Psoas muscle (tissue), 8 donors: ENCODE measurements around the gene BCAS3. TPM values are rescaled to one million over a fixed set of nuclear protein-coding genes. Genes with fewer than 3 reads are reported as not detected.
A peak's percentile ranks its signal among the peaks of the same experiment; 100 is the strongest.

Experiments used
- ATAC-seq, 4 donors: fragments of 200-7000 bp; cut with Tn5 transposase; one replicate each; pipeline ENCODE4 v1.9.1; 2020; ENCODE audit warnings: moderate library complexity in 3 of 4, mild to moderate bottlenecking in 2 of 4
- DNase-seq, 2 donors: peaks; one replicate each; pipeline ENCODE4 v3.0.0-alpha.2; 2020
- H3K27ac ChIP-seq: fragments of 200-600 bp; one replicate; pipeline ENCODE4 v1.8.0; 2022
- H3K27me3 ChIP-seq, 3 donors: fragments of 200-600 bp in 1 of 3; one replicate each; pipeline versions ENCODE4 v1.6.1 to v1.8.0; 2013 to 2022; ENCODE audit warnings: low read length in 2 of 3, mild to moderate bottlenecking in 2 of 3, moderate library complexity in 1 of 3; ENCODE audit not compliant: insufficient read depth in 3 of 3
- H3K36me3 ChIP-seq, 2 donors: fragments of 200-600 bp in 1 of 2; one replicate each; pipeline versions ENCODE4 v1.6.1 to v1.8.0; 2013 to 2022; ENCODE audit warnings: low read depth in 1 of 2, mild to moderate bottlenecking in 1 of 2, moderate library complexity in 1 of 2; ENCODE audit not compliant: insufficient read depth in 1 of 2
- H3K4me1 ChIP-seq: fragments of 200-600 bp; one replicate; pipeline ENCODE4 v1.8.0; 2022
- H3K4me3 ChIP-seq: fragments of 200-600 bp; one replicate; pipeline ENCODE4 v1.8.0; 2022; ENCODE audit warnings: mild to moderate bottlenecking
- H3K9me3 ChIP-seq: fragments of 200-600 bp; one replicate; pipeline ENCODE4 v1.8.0; 2022
- CTCF ChIP-seq: fragments of 200-600 bp; IDR thresholded peaks from one replicate; pipeline ENCODE4 v1.8.0; 2022; ENCODE audit warnings: antibody characterized with exemption
- WGBS, 3 donors: extraction: QIAGEN DNeasy Blood & Tissue Kit; methylation state at CpG; one replicate each; pipeline versions ENCODE4 v1.1.6 to v1.1.7; 2013; 5-methylcytosine and 5-hydroxymethylcytosine counted together
- intact Hi-C, 2 donors: fragments of 100-400 bp; cut with DNase I; formaldehyde crosslinking; loops; one replicate each; pipeline versions ENCODE4 v1.11.0 to v1.14.2; 2022
- polyA plus RNA-seq, 3 donors: library from polyadenylated mRNA; stranded (reverse); fragments of 200-250 nt; gene quantifications; one replicate each; pipeline ENCODE4 v1.2.3, GENCODE V29; 2013
- total RNA-seq, 4 donors: library from RNA; stranded (reverse); fragmentation: NEBNext Ultra II Directional in 2 of 4; extraction: Animal tissue kit (Norgen Biotek cat#: 25700) in 2 of 4; gene quantifications; one replicate each; pipeline versions ENCODE4 v1.2.1 to v1.2.4, GENCODE V29; 2021 to 2023
- donor health status: healthy with polysubstance abuse.
- donor health status: DM: no; HTN: no; CAD: no; lungs with moderate emphysema.
- donor health status: Bipolar disorder and iron deficiency.
- donor health status: healthy.
- donor health status: DM: yes; HTN: yes; CAD: no.
- donor health status: DM: no; HTN: no; CAD: no.
- donor health status: DM: no; HTN: no; CAD: no.
- donor health status: DM: yes; HTN: yes; CAD: no.

The BCAS3 gene
- total and polyA plus RNA-seq, 7 donors, result 2.4 to 28.8 (median 15.0) TPM

- DNase-seq (peak in 1 of 2 donors; percentile 28), ATAC-seq (no peak)
- 86 to 93% (median 92%) methylated on average over 10 of the region's 10 CpGs for WGBS, 3 donors
- Histone ChIP-seq H3K4me3 (no peak overlapping the region), H3K27me3 (no peaks in the 10 kb centered on the region), H3K9me3 (no peaks in the 10 kb centered on the region), H3K4me1 (no peaks in the 10 kb centered on the region), H3K27ac (no peak overlapping the region), H3K36me3 (no peaks in the 10 kb centered on the region)
- intact Hi-C loops, result no loop called here
- TF ChIP-seq CTCF, result no peak
These were observed 692.1 kb downstream of the BCAS3 start for GRCh38 chr17:61369751-61370150.

- ATAC-seq (no peak), DNase-seq (no peak)
- Histone ChIP-seq H3K27me3 (no peaks in the 10 kb centered on the region), H3K9me3 (no peaks in the 10 kb centered on the region), H3K4me1 (no peaks in the 10 kb centered on the region), H3K27ac (no peak overlapping the region), H3K36me3 (no peaks in the 10 kb centered on the region), H3K4me3 (no peak overlapping the region)
- WGBS, 3 donors, result 96 to 100% (median 97%) methylated on average over 1 of the region's 1 CpG
- TF ChIP-seq CTCF, result no peak
- intact Hi-C loops, result no loop called here
These were observed 693.5 kb downstream of the BCAS3 start for GRCh38 chr17:61371179-61371578.

- DNase-seq (peak in 1 of 2 donors; percentile 39), ATAC-seq (no peak)
- Histone ChIP-seq H3K27me3 (no peaks in the 10 kb centered on the region), H3K4me1 (no peaks in the 10 kb centered on the region), H3K4me3 (no peak overlapping the region), H3K36me3 (no peaks in the 10 kb centered on the region), H3K9me3 (no peaks in the 10 kb centered on the region), H3K27ac (no peak overlapping the region)
- TF ChIP-seq CTCF, result no peak
- WGBS, 3 donors, result 95 to 99% (median 96%) methylated on average over 8 of the region's 8 CpGs
- intact Hi-C loops, result no loop called here
These were observed 694.0 kb downstream of the BCAS3 start for GRCh38 chr17:61371606-61372005.

GRCh38 chr17:61372436-61372835 lies 694.8 kb downstream of the BCAS3 start:
- DNase-seq (peak in 1 of 2 donors; percentile 50), ATAC-seq (no peak)
- Histone ChIP-seq H3K36me3 (no peaks in the 10 kb centered on the region), H3K4me1 (peaks cover 7% of the 10 kb centered on the region), H3K27me3 (no peaks in the 10 kb centered on the region), H3K9me3 (no peaks in the 10 kb centered on the region), H3K4me3 (no peak overlapping the region), H3K27ac (no peak overlapping the region)
- intact Hi-C loops, result no loop called here
- no peak for TF ChIP-seq CTCF
- WGBS, 3 donors, result 72 to 78% (median 73%) methylated on average over 9 of the region's 9 CpGs
